Neural cell (in vitro differentiated cells): ENCODE measurements around the gene NLRC3.

ENCODE experiments used
- CTCF ChIP-seq: fragments of 450-650 bp; IDR thresholded peaks from 2 replicates; pipeline ENCODE4 v1.5.1; 2014; ENCODE audit warnings: antibody characterized with exemption, mild to moderate bottlenecking, moderate library complexity; ENCODE audit not compliant: poor library complexity, severe bottlenecking
- EP300 ChIP-seq: fragments of 450-650 bp; conservative IDR thresholded peaks from 2 replicates; pipeline ENCODE4 v1.6.1; 2014; ENCODE audit warnings: antibody characterized with exemption, mild to moderate bottlenecking, moderate library complexity; ENCODE audit not compliant: poor library complexity, severe bottlenecking
- EZH2 ChIP-seq: fragments of 200-600, 300-800 bp; shearing (Covaris generic), sonication (generic); IDR thresholded peaks from 2 replicates; pipeline ENCODE4 v1.6.1; 2014; ENCODE audit warnings: antibody characterized with exemption, low read length, borderline replicate concordance, mild to moderate bottlenecking; ENCODE audit not compliant: insufficient read depth, poor library complexity, severe bottlenecking
- MXI1 ChIP-seq: fragments of 450-650 bp; conservative IDR thresholded peaks from 2 replicates; pipeline ENCODE4 v1.6.1; 2014; ENCODE audit warnings: antibody characterized with exemption, mild to moderate bottlenecking; ENCODE audit not compliant: poor library complexity, severe bottlenecking
- POLR2AphosphoS5 ChIP-seq: IDR thresholded peaks from 2 replicates; pipeline ENCODE4 v1.6.1; 2012
- RAD21 ChIP-seq: fragments of 450-650 bp; conservative IDR thresholded peaks from 2 replicates; pipeline ENCODE4 v1.6.1; 2014; ENCODE audit warnings: antibody characterized with exemption, mild to moderate bottlenecking, moderate library complexity
- REST ChIP-seq: IDR thresholded peaks from 2 replicates; pipeline ENCODE4 v1.6.1; 2012; ENCODE audit warnings: borderline replicate concordance
- SMC3 ChIP-seq: fragments of 450-650 bp; conservative IDR thresholded peaks from 2 replicates; pipeline ENCODE4 v1.6.1; 2014; ENCODE audit warnings: antibody characterized with exemption, mild to moderate bottlenecking, moderate library complexity; ENCODE audit not compliant: poor library complexity

- TF ChIP-seq RAD21 (no peak), REST (no peak), CTCF (no peak), SMC3 (no peak), POLR2AphosphoS5 (no peak), MXI1 (no peak), EP300 (no peak), EZH2 (no peak)
Measured at GRCh38 chr16:3609895-3610697, 32.9 kb upstream of the NLRC3 start.
